Myocyte (in vitro differentiated cells): ENCODE measurements around the gene MYO1D. TPM values are rescaled to one million over a fixed set of nuclear protein-coding genes. Genes with fewer than 3 reads are reported as not detected.
"Not testable (repeated sequence)": the region's sequence is repeated elsewhere in the genome, so short reads cannot be mapped to it uniquely, and the experiment has no call there.

Source experiments
- DNase-seq: peaks from one replicate; pipeline ENCODE4 v3.0.0-alpha.2; 2012; ENCODE audit warnings: low read depth
- total RNA-seq: library from RNA; depleted of rRNA; stranded (reverse); fragments of >200 nt; gene quantifications from 2 replicates; pipeline ENCODE4 v1.2.3, GENCODE V29; 2014

The MYO1D gene
- total RNA-seq, 1 donor from 2014 or later, result 34.8 TPM

GRCh38 chr17:32692179-32692578 lies 184.7 kb downstream of the MYO1D start:
- no peak for DNase-seq

- no peak for DNase-seq
Observed at GRCh38 chr17:32689348-32689747, 187.6 kb downstream of the MYO1D start.

GRCh38 chr17:32688221-32688620 lies 188.7 kb downstream of the MYO1D start:
- no peak for DNase-seq

- no peak for DNase-seq
Observed at GRCh38 chr17:32684087-32684958, 192.6 kb downstream of the MYO1D start.

- peak; percentile 30 for DNase-seq
Observed at GRCh38 chr17:32673964-32674363, 203.0 kb downstream of the MYO1D start.

GRCh38 chr17:32672711-32673110 lies 204.2 kb downstream of the MYO1D start:
- DNase-seq, result peak; percentile 45

GRCh38 chr17:32671896-32672295 lies 205.0 kb downstream of the MYO1D start:
- DNase-seq, result peak; percentile 42

- no peak for DNase-seq
Observed at GRCh38 chr17:32664936-32665583, 211.9 kb downstream of the MYO1D start.

- no peak for DNase-seq
Observed at GRCh38 chr17:32660496-32660985, 216.4 kb downstream of the MYO1D start.

GRCh38 chr17:32659419-32659842 lies 217.5 kb downstream of the MYO1D start:
- DNase-seq, result peak; percentile 88

GRCh38 chr17:32658470-32659418 lies 218.2 kb downstream of the MYO1D start:
- DNase-seq, result peak; percentile 52

GRCh38 chr17:32656886-32657285 lies 220.0 kb downstream of the MYO1D start:
- DNase-seq, result peak; percentile 85

- DNase-seq, result no peak
Observed at GRCh38 chr17:32654324-32654723, 222.6 kb downstream of the MYO1D start.

- DNase-seq, result no peak
Observed at GRCh38 chr17:32651084-32651483, 225.8 kb downstream of the MYO1D start.

GRCh38 chr17:32648450-32648849 lies 228.5 kb downstream of the MYO1D start:
- no peak for DNase-seq

GRCh38 chr17:32646941-32647340 lies 230.0 kb downstream of the MYO1D start:
- DNase-seq, result no peak

- DNase-seq, result not testable (repeated sequence)
Observed at GRCh38 chr17:32641514-32641913, 235.4 kb downstream of the MYO1D start.

- no peak for DNase-seq
Observed at GRCh38 chr17:32636598-32637218, 240.2 kb downstream of the MYO1D start.

- DNase-seq, result no peak
Observed at GRCh38 chr17:32634167-32634566, 242.8 kb downstream of the MYO1D start.

- DNase-seq, result no peak
Observed at GRCh38 chr17:32631341-32632096, 245.4 kb downstream of the MYO1D start.
